ENCODE measurements around the gene SLC16A13. TPM values are rescaled to one million over a fixed set of nuclear protein-coding genes. Genes with fewer than 3 reads are reported as not detected.

SLC16A13 gene
- total and polyA plus RNA-seq, 4 donors = 2.3 to 43.2 (median 29.9) TPM

DNA sequence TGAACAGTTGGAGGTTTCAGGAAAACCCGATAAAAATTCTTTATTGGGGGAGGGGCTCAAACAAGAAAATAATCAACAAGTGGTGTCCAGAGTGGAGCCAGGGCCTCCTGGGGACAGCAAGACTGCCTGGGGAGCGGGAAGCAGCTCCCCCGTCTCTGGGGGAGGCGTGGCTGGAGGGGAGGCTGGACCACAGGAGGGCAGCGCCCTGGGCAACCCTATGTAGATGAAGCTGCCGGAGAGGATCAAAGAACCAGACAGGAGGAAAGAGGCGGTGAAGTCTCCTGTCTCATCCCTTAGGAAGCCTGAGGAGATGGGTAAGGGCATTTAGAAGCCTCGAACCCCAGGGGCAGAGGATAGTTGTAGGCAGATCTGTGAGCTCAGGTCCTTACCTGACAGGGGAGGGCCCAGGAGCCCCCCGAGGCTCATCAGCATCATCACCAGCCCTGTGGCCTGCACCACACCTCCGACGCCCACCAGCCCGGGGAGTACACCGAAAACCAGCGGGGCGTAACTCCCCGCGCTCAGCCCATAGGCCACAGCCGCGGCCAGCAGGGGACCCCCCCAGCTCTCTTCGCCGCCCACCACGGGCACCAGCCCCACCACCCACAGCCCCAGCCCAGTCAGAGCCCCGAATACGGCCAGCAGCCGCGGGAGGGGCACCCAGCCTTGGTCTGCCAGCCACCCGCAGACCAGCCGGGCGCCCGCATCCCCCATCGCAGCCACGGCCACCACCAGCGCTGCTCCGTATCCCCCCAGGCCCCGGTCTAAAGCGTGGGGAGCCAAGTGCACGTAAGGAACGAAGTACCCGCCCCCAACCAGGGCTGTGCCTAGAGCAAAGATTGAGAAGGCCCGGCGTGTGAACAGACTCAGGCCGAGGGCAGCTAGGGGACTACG is 6.0 kb downstream of the SLC16A13 start:
- H3K4me1 ChIP-seq (ENCODE audit: control insufficient read depth in 4 of 4, insufficient read depth in 4 of 4, low read length in 3 of 4) = peaks cover 19 to 80% (median 54%) of the 10 kb centered on the region in 4 donors
- 38% methylated on average over 43 of the region's 43 CpGs for WGBS
- no peaks in the 10 kb centered on the region for H3K9me3 ChIP-seq (ENCODE audit: control insufficient read depth in 4 of 4, low read length in 3 of 4)
- peak overlapping the region in 1 of 3 donors; percentile 61 for H3K4me3 ChIP-seq (ENCODE audit: low read depth in 1 of 3, low read length in 3 of 3)
- TF ChIP-seq ZBTB33 (IDR thresholded peaks at IDR 0.05) = no peak
- no peak for TF ChIP-seq CTCF (IDR thresholded peaks at IDR 0.05; ENCODE audit: low read depth, low read length, missing input control)
- no peak for TF ChIP-seq HNF4A (conservative IDR thresholded peaks at IDR 0.05)
- no peak for TF ChIP-seq HNF4G (IDR thresholded peaks at IDR 0.05)
- TF ChIP-seq ATF3 (IDR thresholded peaks at IDR 0.05) = no peak
- no peak for TF ChIP-seq MAX (IDR thresholded peaks at IDR 0.05)
- TF ChIP-seq RXRA (IDR thresholded peaks at IDR 0.05) = no peak
- TF ChIP-seq FOXA2 (IDR thresholded peaks at IDR 0.05) = no peak
- TF ChIP-seq RAD21 (IDR thresholded peaks at IDR 0.05) = no peak
- no peak for TF ChIP-seq SP1 (IDR thresholded peaks at IDR 0.05)
- no peak for TF ChIP-seq EGR1 (IDR thresholded peaks at IDR 0.05; ENCODE audit: low read depth in 2 of 2)
- no peak for TF ChIP-seq TAF1 (conservative IDR thresholded peaks at IDR 0.05)
- TF ChIP-seq FOXA1 (IDR thresholded peaks at IDR 0.05) = no peak
- TF ChIP-seq REST (IDR thresholded peaks at IDR 0.05) = no peak
- no peak for TF ChIP-seq YY1 (IDR thresholded peaks at IDR 0.05)
- no peak for TF ChIP-seq NR2F2 (IDR thresholded peaks at IDR 0.05)
- TF ChIP-seq JUND (IDR thresholded peaks at IDR 0.05) = no peak
- DNase-seq (ENCODE audit: low spot score) = no peak
- H3K27me3 ChIP-seq (ENCODE audit: control insufficient read depth in 4 of 4, insufficient read depth in 4 of 4, low read length in 3 of 4) = no peaks in the 10 kb centered on the region
- H3K9ac ChIP-seq (ENCODE audit: low read depth in 1 of 2, low read length in 2 of 2) = no peak overlapping the region
- H3K36me3 ChIP-seq (ENCODE audit: control insufficient read depth in 4 of 4, insufficient read depth in 3 of 4, low read depth in 1 of 4, low read length in 3 of 4) = no peaks in the 10 kb centered on the region
- H3K27ac ChIP-seq (ENCODE audit: low read depth in 1 of 2, low read length in 2 of 2) = peak overlapping the region in 1 of 2 donors; percentile 21

Measured in liver (tissue), 9 donors.